NCI-H187 treated with DMSO at 0.1 percent for 48 hours (cell line): ENCODE data around the gene DAB1.
"Not testable (repeated sequence)": the region's sequence is repeated elsewhere in the genome, so short reads cannot be mapped to it uniquely, and the experiment has no call there.

Source experiments
- DNase-seq: peaks from one replicate; lab custom pipeline; 2025; lab: John Stamatoyannopoulos, UW

DAB1 gene

DNA sequence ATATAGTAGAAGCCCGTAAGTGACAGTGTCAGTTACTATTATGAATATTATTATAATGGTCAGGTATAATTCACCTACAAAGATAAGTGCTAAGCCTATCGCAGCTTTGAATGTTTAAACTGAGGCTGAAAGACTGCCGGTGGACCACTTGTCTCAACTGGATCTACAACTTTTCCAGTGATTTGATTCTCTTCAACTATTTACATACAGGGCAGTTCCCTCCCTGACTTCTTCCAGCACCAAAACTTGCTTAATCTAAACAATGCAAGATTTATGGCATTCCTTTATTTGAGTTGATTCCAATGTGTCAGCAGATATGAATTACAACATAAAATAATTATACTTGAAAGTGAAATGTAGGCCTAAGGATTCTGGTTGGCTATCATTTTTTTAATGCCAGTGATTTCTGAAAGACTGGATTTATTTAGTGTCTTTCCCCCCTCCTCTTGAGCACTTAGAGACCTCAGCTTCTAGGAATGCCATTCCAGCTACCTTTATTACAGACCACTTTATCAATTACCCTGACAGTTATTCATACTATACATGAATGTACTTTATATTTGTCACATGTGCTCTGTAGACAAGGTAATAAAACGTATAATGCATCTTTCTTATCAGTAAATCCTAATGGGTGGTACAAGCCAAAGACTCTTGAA, 304.8 kb downstream of the DAB1 start:
- DNase-seq: no peak

DNA sequence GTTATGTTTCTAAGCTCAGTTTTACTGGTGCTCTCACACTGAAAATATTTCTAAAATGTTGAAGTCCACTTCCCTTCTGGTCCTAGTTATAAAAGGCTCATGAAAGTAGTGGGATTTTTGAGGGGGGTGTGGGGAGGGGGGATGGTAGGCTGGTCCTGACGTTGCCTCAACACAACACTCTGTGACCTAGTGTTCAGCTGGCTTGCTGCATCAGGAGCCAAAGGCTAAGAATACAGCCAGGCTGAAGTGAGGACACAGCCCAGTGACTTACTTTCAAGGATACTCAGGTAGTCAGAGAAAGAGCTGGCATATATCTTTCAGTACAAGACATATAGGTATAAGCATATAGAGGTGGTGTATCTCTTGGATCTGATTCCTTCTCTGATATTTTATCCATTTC, 306.1 kb downstream of the DAB1 start:
- DNase-seq: no peak

DNA sequence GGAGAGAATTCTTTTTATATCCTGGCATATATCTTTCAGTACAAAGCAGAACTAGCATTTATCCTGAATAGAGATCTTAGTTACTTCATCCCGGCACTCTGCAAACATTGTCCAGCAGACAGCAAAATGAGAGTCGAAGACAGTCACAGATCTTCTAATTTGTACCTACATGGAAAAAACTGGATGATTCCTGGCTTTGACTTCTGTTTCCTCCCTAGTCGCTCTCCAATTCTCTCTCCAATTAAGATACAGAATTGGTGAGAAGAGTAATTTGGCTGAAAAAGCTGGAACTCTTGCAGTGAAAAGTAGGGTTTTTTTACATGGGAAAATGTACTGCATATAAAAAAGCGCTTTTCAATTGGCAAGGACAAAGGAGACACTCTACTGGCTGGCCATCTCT, 307.0 kb downstream of the DAB1 start:
- DNase-seq: no peak

GRCh38 chr1:57115030-57115614, 308.7 kb downstream of the DAB1 start:
- no peak for DNase-seq

GRCh38 chr1:57112148-57112547, 311.7 kb downstream of the DAB1 start:
- no peak for DNase-seq

DNA sequence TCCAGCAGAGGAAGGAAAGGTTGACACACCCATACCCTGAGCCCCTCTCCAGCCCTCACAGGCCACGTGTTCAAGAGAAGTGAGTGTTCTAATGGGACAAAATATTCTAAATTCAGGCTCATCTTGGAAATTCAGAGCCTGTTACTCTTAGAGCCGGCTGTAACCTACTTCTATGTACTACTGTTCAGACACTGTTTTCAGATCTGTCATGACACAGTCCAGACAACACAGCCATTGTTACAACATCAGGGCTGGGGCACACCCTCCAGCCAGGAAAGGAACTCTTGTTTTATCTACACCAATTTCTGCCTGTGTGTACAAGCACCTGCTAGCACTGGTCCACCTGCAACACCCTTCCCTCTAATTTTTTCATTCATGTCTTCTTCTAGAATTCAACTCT, 312.7 kb downstream of the DAB1 start:
- no peak for DNase-seq

DNA sequence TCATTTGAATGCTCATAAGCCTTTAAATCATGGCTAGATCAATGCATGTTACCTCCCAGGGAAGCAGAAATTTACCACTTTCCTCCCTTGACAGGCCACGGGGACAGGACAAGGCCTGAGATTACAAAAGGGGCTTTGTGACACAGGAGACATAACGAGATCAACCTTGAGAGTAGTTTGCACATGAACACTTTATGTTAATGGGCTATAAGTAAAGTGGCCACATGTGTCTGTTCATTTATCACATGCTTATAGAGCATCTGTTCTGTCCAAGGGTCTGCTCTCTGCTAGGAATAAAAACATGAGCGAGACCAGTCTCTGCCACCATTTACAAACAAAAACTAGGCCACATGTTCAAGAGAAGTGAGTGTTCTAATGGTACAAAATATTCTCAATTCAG, 314.0 kb downstream of the DAB1 start:
- DNase-seq: no peak

DNA sequence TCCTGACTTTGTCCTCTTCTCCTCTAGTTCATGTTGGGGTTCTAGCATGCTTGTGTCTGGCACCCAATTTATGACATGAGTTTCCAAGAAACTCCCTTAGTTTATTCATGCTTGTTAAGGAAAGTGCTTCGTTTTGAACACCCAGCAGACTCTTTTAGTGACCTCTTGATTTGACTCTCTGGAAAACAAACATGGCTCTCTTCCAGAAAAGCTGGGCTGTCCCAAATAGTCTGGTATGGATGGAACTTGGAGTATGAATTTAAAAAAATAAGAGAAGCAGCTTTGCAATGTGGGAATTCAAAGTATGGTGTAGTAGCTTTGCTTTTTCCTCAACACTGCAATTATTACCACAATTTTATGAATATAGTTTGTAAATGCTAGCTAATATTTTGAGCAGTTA, 314.6 kb downstream of the DAB1 start:
- DNase-seq: no peak

DNA sequence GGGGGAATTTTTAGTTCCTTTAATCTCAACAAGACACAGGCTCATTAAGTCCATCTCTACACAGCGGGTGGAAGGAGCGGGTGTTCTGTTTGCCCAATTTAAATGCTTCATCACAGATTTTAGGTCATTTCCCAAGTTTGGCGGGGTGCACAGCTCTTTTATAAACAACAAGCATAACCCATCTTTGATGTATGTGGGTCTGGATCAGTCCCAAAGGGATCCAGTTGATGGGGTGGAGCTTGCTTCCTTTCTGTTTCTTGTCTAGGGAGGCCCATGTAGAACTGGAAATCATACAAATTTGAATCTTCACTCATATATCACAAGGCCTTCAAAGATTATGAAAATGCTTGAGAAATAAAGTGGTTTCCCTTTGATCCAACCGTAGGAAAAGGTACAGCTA, 317.6 kb downstream of the DAB1 start:
- DNase-seq: no peak

DNA sequence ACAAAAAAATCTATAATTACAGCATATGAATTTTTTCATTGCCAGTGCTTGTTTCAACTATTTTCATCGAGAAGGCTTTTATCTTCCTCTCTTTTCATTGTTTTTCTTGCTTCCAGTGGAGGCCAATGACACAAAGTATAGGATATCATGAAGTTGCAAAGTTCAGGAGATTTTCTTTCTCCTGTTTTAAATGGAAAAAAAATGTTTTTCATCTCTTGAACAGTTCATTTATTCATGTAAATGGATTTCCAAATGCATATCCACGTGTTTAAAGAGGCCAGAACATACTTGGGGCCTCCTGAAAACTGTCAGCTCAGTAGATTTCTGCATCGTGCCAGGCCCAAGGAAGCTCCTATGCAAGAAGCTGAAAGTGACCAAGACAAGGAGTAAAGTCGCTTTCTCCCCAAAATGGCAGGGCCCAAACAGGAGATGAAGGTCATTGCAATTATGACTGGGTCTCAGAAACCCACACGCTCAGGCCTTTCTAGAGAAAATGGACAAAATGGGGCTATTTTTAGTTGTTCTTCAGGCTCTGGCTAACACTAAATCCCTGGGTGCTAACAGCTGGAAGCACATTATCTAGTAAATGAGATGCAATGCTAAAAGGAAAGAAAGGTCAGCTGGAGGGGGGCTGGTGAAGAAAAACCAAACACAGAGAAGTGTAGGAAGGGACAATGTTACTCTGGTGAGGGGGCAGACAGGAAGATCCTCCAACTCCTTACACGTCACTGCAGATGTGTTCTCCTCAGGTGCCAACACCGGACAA, 321.1 kb downstream of the DAB1 start:
- no peak for DNase-seq

DNA sequence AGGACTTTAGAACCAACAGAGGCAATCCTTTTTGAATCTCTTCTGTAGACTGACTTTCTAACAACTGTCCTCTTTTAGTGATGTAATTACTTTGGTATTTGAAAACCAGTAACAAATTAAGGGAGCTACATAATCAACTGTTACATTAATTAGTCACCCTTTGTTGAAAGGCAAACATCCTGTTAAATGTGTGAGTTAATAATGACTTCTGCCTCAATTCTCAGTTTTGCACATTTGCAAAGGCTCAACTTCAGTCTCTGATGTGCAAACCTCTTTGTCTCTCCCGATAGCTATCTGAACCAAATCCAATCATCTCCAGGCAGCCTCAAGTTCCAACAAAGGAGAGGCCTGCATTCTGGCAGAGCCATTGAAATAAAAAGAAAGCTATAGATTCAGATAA, 322.7 kb downstream of the DAB1 start:
- DNase-seq: no peak

DNA sequence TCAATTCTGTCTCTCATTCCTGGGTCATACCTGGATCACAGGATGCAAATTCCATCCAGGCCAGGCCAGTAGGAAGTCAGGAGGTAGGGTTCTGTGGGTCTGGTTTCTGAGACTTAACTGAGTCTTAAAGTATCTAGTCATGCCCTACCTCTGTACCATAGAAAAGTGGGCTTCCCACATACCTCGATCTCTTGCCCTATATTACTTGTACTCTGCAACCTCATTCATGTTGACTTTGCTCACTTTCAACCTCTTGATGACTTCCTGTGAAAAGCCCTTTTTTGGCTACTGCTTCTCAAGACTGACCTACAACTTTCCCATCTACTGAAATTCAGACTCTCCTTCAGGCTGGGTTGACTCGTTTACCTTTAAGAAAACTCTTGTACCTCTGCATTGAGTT, 329.1 kb downstream of the DAB1 start:
- DNase-seq: no peak

DNA sequence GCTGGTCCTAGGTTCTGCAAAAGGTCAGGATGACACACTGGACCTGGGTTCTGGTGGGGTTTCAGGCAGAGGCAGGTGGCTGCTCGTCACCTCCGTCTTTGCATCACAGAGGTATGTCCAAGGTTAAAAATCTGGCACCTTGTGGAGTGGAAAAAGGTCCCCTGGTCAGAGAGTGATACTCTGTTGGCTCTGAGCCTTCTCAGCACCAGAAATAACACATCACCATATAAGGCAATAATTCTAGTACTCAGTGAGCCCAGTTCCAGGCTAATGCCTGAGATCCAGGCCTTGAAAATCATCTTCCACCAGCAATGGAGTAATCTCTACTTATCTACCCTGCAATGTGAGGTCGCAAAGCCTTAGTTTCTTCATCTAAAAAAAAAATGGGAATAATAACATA, 330.7 kb downstream of the DAB1 start:
- no peak for DNase-seq

- DNase-seq: no peak
Observed at GRCh38 chr1:57091642-57092041, 332.2 kb downstream of the DAB1 start.

GRCh38 chr1:57089855-57090254, 334.0 kb downstream of the DAB1 start:
- no peak for DNase-seq

- DNase-seq: no peak
Observed at GRCh38 chr1:57089221-57089620, 334.6 kb downstream of the DAB1 start.

DNA sequence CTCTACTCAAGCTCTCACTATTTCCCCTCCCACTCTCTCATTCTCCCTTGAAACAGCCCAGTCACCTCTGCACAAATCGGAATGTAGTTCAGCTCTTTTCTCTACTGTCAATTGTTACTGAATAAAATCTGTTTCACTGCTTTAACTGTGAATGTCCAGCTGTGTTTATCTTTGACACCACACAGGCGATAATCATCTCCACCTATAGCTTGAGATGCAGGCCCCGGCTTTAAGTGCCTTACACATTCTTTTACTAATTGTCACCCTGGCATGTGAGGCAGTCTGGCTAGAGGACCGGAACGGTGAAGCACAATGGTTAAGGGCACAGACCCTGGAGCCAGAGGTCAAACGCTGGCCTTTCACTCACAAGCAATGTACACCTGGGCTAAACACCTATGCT, 335.2 kb downstream of the DAB1 start:
- DNase-seq: no peak

DNA sequence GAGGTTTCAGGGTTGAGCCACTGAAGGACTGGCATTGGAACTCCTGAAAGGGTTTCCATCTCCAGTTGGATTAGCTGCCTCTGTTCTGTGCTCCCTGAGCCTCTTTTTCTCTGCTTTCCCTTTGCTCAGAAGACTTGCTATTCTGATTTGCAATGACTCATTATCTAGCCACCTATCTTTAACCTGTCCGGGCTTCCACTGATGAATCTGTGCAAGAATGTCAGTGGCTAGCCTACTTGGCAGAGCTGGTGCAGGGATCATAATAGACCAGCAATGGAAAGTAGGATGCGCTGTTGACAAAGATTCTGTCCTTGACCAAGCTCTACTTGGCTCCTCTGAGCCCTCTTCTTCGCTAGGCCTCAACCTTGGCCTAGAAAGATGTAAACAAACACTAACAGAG, 336.2 kb downstream of the DAB1 start:
- not testable (repeated sequence) for DNase-seq

GRCh38 chr1:57086154-57086553, 337.7 kb downstream of the DAB1 start:
- no peak for DNase-seq

DNA sequence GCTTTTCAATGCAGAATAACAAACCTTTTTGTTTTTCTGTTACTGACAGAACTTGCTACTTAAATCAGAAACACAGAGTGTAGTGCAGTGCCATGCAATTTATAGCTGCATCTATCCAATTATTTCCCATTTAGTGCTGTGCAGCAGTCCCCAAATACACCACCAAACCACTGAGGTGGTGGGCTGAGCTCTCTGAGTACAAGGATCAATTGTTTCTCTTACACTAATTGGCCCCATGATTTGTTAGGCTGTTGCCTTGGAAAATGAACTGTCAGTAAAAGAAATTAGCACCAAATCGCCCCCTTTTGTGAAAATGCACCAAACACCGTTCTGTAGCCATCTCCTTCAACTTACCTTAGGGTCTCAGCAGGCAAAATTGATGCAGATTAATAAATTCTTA, 339.2 kb downstream of the DAB1 start:
- DNase-seq: no peak

GRCh38 chr1:57082711-57083439, 341.0 kb downstream of the DAB1 start:
- no peak for DNase-seq

- DNase-seq: no peak
Observed at GRCh38 chr1:57079454-57080157, 344.3 kb downstream of the DAB1 start.
